Left colon (tissue), 2 donors: ENCODE results near the gene MRPL58. TPM values are rescaled to one million over a fixed set of nuclear protein-coding genes. Genes with fewer than 3 reads are reported as not detected.
"Not testable (repeated sequence)": the region's sequence is repeated elsewhere in the genome, so short reads cannot be mapped to it uniquely, and the experiment has no call there.

Source experiments
- ATAC-seq: fragments of 200-7000 bp; cut with Tn5 transposase; one replicate; pipeline ENCODE4 v1.9.1; 2020; ENCODE audit warnings: mild to moderate bottlenecking, moderate library complexity
- DNase-seq, 2 donors: peaks; one replicate each; pipeline ENCODE4 v3.0.0-alpha.2; 2020
- intact Hi-C, 2 donors: fragments of 100-400 bp; cut with DNase I in 1 of 2; cut with micrococcal nuclease in 1 of 2; formaldehyde crosslinking; loops; one replicate each; pipeline versions ENCODE4 v1.11.2 to v1.14.0; 2022; cut with DNase I, micrococcal nuclease
- long read RNA-seq: library from polyadenylated mRNA; unstranded; transcript quantifications from one replicate; pipeline ENCODE4 v2.0.0, GENCODE V29; 2021
- total RNA-seq, 2 donors: library from RNA; stranded (reverse); fragmentation: NEBNext Ultra II Directional; extraction: Animal tissue kit (Norgen Biotek cat#: 25700); gene quantifications; one replicate each; pipeline ENCODE4 v1.2.1, GENCODE V29; 2021
- donor health status: DM: no; HTN: no; CAD: no.
- donor health status: DM: yes; HTN: yes; CAD: no.

MRPL58 gene
- total RNA-seq = 10 to 100 TPM; 23.6 to 30.4 TPM
- long read RNA-seq, transcript MRPL58-201 (6 exons, 890 nt) = major isoform, 9 of 11 reads
- long read RNA-seq, partial matches to known transcripts = 0 of 11 reads
- long read RNA-seq, other reads (novel, unspliced or antisense) = 0 of 11 reads

DNA sequence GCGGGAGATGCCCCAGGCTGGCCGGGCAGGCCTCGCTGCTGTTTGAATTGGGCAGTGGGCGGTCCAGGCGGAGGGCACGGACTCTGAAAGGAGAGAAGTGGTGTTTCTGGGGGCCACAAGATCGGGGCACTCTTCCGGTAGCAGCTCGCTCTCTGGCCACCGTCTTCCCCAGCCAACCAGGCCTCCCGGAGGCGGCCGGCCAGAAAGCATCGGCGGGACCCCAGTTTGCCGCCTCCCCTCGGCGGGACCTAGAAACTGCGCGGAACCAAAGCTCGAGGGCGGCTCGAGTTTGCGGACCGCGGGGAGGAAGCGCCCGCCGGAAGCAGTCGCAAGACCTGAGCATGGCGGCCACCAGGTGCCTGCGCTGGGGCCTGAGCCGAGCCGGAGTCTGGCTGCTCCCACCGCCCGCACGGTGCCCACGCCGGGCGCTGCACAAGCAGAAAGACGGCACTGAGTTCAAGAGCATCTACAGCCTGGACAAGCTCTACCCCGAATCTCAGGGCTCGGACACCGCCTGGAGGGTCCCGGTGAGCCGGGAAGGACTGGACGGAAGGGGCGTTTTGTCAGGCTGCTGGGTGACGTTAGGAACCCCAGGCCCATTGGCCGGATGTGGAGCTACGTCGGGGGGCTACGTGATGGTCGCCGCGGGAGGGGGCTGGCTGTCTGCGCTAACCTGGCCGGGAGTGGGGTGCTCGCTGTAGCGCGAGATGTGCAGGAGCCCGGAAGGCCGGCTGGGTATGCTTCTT lies at the start of gene MRPL58:
TSS of gene MRPL58 (plus strand) at position 325 of the 746 bp plus-strand sequence. CDS start at position 342, 17 bp downstream.
- intact Hi-C loops = no loop called here
- DNase-seq (peak; percentile 74 to 86), ATAC-seq (peak; percentile 84)

DNA sequence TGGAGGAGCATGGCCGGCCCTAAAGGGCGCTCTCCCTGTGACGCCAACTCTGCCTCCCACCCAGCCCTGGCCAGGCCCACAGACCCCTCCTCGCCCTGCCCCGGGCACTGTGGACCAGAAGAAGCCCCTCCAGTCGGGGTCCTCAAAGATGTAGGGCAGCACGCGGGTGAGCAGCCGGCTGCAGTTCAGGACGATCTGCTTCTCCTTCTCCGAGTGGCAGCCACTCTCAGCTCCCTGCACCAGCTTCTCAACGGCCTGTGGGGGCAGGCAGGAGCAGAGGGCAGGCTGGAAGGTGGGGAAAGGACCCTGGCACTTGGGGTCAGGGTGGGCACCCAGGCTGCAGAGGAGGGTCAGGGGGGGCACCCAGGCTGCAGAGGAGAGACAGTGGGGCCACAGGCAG lies 48.8 kb upstream of the MRPL58 start:
- DNase-seq = no peak
- intact Hi-C loops = no loop called here
- no peak for ATAC-seq

DNA sequence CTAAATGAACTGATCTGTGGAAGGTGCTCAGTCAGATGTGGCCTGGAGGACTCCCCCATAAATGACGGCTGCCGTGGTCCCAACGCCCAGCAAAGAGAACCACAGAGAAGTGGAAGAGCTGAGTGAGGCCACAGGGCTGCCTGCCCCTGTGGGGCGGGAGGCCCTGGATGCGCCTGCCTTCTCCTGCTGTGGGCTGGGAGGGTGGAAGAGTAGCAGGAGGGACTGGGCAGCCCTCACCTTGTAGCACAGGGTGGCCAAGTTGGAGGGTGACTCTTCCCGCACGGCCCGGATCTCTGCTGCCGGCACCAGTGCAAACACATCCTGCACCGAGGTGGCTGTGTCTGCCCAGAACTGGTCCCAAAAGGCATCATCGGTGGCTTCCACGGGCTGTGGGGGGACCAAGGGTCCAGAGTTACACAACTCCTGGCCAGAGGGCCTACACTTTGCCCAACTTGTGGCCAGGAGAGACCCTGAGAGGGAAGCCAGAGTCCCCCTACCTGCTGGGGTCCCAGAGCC lies 48.2 kb upstream of the MRPL58 start:
- no peak for ATAC-seq
- intact Hi-C loops = no loop called here
- DNase-seq = no peak

DNA sequence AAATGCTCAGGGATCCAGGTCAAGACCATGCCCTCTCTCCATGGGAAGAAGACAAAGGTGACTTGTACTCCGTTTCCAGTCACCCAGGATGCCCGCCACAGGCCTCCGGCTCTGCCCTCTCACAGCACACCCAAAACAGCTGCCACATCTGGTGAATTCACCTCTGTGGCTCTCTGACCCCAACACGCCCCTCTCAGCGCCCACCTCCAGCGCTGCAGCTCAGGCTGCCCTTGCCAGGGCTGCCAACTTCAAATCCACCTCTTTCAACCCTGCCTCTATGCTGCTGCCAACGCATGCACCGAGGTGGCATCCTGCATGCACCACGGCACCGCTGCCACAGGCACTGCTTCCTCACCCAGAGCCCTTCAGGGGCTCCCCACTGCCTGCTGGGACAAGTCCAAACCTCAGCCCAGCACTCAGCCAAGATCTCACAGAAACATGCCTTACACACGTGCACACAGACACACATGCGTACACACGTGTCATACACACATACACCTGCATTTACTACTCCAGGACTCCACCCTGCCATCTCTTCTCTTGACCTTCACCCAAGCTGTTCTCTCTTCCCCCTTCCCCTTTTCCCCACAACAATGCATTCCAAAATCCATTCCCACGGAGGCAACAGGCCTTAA lies 47.4 kb upstream of the MRPL58 start:
- DNase-seq (no peak), ATAC-seq (no peak)
- intact Hi-C loops = no loop called here

DNA sequence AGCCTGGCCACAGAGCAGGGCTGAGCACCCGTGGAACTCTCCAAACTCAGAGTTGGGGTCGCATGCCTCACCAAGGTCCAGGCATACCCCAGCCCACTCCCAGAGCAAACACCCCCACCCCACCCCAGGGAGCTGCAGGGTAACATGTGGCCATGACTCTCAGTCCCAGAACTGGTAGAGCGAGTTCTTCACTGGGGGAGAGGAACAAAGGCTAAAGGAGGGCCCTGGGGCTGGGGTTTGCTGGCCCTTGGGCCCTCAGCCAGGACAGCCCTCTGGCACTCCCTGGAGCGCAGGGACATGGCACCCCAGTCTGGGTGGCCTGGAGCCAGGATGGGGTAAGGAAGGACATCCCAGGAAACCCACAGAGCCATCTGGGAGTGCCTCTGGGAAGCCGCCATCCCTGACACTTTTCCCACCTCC lies 44.1 kb upstream of the MRPL58 start:
- DNase-seq (peak in 1 of 2 donors; percentile 57), ATAC-seq (peak; percentile 51)
- intact Hi-C loops = no loop called here

DNA sequence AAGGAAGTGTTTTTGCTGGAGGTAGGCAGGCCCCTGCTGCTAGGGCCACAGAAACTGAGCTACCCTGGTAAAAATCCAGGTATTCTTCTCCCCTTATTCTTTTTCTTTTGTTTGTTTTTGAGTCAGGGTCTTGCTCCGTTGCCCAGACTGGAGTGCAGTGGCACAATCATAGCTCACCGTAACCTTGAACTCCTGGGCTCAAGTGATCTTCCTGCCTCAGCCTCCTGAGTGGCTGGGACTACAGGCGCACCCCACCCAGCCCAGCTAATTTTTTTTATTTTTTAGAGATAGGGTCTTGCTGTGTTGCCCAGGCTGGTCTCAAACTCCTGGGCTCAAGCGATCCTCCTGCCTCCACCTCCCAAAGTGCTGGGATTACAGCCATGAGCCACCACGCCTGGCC lies 43.0 kb upstream of the MRPL58 start:
- intact Hi-C loops, ATAC-seq, DNase-seq: not testable (repeated sequence)

DNA sequence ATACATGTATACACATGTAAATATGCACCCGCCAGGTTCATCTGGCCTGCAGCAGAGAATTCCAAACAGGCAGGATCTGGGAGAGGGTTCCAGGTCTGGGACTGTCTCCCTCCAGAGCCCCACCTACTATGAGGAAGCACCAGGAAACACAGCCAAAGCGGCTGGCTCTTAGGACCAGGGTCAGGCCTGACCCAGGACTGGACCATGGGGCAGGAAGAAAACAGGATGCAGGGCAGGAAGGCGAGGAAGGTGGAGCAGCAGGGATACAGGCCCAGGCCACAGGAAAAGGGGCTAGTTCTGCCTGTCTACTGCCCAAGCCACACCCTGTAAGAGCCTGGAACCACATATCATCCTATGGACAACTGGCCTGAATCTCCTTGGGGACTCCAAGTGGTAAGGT lies 42.1 kb upstream of the MRPL58 start:
- intact Hi-C loops = no loop called here
- DNase-seq (no peak), ATAC-seq (no peak)

DNA sequence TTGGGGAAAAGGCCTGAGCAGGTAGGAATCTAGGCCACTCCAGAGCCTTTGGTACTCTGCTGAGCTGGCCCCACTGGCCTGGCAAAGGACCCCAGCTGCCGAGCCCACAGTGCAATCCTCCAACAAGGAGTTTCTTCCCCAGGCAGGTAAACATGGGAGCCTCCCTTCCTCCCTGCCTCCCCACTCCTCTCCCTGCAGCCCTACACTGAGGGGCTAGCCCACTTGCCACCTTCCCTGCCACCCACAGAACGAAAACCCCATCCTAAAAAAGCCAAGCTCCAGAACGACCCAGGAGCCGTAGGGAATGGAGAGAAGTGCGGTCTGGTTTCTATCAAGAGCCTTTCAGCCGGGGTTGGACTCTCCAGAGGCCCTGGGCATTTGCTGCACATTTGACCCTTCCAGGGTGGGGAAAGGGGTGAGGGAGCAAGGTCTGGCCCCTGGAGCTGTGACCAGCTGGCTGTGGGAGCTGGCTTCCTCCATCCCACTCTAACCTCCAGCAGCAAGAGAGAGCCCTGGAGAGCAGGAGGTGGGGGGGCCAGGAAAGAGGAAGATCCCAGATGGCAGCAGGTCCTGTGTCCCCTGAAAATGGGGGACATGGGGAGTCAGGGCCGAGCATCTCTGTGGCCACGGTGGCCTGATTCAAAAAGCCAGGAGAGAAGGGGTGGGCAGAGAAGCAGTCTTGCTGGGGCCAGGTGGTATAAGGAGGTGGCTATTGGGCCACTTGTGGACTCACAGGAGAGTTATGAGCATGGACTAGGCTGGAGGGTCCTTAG lies 41.2 kb upstream of the MRPL58 start:
- DNase-seq (no peak), ATAC-seq (no peak)
- intact Hi-C loops = no loop called here

DNA sequence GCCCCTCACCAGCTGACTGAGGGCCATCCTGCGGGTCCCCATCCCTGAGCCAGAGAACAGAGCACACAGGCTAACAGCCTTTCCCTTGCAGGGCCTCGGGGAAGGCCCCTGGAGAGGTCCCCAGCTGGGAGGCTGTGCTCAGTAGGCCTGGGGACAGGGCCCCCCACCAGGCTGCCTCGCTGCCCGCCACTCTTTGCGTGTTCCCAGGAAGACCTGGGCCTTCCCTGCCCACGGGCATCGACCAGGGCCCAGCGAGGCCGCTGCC lies 40.7 kb upstream of the MRPL58 start:
- DNase-seq (no peak), ATAC-seq (no peak)
- intact Hi-C loops = no loop called here

DNA sequence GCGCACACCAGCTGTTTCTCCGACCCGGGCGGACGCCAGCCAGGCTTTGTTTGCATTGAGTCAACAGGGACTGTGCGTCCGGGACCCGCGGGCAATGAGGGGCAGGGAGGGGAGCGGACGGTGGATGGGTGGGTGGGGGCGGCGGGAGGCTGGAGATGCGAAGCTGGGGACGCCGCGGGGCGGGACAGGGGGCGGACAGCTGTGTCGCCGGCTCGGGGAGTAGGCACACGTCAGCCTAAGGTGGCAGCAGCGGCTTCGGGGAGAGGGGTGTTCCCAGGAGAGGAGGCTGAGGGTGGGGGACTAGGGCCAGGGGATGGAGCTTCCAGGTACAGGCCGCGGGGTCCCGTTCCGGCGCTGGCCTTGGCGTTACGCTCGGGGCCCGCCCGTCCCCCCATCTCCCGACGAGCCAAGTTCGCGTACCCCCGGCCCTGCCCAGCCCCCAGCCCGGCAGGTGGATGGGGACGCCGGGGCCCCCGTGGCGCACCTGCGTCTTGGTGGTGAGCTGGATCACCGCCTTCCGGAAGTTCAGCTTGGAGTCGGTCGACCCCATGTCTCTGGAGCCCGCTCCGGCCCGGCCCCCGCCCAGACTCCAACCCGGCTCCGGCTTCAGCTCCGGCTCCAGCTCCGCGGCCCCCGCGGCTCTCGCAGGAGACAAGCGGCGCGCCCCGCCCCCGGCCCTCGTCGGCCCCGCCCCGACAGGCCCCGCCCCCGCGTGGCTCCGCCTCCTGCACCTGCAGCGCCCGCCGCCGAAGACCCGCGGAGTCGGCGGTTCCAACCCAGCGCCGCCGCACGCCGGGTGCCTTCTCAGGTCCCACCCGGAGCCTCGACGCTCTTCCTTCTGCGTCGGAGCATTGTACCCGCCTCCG lies 40.1 kb upstream of the MRPL58 start, which contains the start of gene HID1:
TSS of gene HID1 (minus strand) at position 653 of the 866 bp plus-strand sequence. CDS start at position 550, 103 bp downstream.
- ATAC-seq = peak; percentile 80
- intact Hi-C loops = no loop called here
- DNase-seq = peak; percentile 71 to 87

DNA sequence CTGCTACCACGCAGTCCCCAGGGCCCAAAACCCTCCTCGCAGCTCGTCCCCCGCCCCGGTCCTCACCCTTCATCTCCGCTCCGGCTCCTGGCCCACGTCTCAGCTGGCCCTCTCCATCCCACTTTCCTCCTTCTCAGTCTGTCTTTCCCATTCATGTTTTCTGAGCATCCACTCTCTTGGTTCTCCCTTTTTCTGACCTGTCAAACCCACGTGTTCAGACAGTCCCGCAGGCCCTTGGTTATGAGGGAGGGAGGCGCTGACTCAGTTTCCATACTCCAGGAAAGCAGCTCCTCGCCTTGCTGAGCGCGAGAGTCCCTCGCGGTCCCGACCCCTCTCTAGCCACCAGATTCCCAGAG lies 39.5 kb upstream of the MRPL58 start:
- intact Hi-C loops = no loop called here
- no peak for ATAC-seq
- DNase-seq = no peak

DNA sequence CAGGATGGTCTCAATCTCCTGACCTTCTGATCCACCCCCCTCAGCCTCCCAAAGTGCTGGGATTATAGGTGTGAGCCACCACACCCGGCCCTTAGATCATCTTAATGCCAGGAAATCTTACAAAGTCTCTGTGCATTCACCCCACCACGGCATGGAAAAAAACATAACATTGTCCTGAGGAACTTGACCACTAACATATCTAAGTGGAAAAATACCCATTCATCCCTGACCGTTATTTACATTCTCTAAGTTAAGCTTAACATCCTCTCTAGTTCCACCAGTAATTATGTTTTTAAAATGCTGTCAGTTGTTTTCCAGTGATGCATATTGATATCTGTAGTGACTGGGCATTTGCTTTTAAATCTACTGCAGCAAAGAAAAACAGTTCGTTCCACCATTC lies 36.5 kb upstream of the MRPL58 start:
- DNase-seq = no peak
- intact Hi-C loops = no loop called here
- no peak for ATAC-seq

DNA sequence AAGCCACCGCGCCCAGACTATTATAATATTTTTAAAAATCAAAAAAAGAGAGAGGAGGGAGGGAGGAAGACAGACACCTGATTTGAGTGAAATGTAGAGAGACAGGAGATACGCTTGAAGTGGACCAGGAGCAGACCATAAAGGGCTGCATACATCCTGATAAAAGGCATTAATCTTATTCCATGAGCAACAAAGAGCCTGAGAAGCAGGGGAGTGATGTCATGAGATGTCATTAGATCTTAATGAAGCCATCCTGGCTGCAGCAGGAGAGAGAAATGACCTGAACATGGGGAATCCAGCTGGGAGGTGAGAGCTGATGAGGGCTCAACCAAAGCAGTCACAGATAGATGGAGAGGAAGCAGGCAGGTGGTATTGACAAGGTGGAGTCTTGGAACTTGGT lies 34.7 kb upstream of the MRPL58 start:
- intact Hi-C loops = no loop called here
- ATAC-seq = no peak
- no peak for DNase-seq

DNA sequence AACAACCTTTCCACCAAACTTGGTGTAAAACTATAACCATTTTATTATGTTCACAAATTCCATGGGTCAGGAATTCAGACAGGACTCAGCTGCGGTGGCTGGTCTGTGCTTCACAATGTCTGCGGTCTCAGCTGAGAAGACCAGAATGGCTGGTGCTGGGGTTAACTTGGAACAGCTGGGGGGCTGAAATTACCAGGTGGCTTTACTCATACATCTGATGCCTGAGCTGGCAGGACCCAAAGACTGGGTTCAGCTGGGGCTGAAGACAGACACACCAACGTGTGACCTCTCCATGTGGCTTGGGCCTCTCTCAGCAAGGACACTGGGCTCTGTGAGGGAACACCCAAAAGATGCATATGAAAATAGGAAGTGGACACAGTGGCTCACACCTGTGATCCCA lies 34.2 kb upstream of the MRPL58 start:
- ATAC-seq (no peak), DNase-seq (no peak)
- intact Hi-C loops = no loop called here

DNA sequence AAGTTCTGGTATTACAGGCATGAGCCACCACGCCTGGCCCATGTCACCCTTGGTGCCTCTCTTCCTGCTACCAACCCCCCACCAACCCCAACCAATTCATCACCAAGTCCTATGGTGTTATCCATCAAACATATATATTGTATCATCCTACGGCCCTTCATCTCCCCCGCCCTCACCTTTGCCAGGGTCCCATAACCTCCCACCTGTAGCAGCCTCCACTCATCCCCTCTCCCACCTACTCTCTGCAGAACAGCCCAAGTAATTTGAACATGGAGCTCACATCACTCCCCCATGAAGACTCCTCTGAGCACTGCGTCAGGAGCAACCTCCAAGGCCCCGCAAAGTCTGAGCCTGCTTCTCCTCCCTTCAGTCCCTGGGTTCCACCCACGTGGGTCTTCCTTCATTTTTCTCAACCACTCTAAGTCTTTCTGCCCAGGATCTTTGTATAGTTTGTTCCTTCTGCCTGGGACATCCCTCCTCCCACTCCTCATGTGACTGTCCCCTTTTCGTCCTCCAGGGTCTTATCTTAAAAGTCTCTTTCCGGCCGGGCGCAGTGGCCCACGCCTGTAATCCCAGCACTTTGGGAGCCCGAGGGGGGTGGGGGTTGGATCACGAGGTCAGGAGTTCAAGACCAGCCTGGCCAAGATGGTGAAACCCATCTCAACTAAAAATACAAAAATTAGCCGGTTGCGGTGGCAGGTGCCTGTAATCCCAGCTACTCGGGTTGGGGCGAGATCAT lies 32.9 kb upstream of the MRPL58 start:
- intact Hi-C loops = loop anchor here in 1 of 2 donors (10.0 kb wide), 1 partner anchor 55 kb away; no protein-coding TSS in a partner anchor
- no peak for DNase-seq
- ATAC-seq = no peak

DNA sequence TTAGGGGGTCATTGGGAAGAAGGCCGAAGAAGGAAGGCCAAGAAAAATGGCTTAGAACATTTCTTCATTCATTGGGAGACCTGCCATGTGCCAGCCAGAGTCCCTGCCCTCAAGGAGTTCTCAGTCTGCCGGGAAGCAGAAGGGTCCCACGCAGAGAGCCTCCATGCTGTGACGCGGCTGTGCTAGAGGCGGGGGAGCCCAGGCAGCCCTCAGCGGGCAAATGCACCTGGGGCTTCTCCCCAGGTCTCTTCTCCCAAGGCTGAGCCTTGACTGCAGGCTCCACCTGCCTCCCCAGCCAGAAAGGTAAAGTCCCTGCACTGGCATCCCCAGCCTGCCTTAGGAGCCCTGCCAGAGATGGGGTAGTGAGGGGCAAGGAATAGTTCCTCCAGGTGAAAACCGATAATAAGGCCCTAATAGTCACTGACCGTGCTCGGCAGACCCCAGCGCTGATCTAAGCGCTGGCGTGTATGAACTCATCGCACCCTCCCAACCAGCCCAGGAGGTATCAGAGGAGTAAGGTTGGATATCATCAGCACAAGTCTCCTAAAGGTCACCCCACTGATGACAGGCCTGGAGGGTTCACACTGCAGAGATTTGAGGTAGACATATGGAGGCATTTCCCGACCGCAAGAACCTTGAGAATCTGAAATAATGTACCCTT lies 31.0 kb upstream of the MRPL58 start:
- DNase-seq (no peak), ATAC-seq (no peak)
- intact Hi-C loops = loop anchor here in 1 of 2 donors (10.0 kb wide), 1 partner anchor 53 kb away; no protein-coding TSS in a partner anchor

DNA sequence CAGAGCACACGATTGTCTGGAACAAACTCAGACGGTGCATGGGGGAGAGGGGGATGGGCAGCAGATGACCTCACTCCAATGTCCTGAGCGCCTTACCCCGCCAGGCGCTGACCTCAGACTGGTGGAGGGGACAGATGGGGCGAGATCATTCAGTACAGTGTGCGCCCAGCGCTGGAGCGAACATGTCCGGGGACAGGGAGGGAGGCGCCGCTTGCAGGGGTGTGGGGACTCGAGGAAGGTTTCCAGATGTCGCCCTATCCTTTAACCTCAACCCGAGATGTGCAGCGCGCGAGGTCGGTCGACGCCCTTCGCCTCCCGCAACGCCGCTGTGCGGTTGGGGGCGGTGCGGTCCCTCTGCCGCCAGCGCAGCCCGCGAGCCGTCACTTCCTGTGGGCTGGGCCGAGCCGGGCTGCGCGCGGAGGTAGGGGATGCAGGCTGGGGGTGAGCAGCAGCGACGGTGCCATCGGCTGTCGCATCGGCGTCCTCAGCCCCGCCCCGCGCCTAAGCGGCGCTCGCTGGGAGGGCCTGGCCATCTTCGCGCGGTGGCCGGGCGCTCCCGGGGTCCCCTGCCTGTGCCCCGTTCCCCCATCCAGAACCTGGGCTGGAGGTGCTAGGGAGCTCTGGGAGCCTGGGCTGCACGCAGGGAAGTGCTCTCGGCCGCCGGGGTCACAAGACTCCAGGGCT lies 30.3 kb upstream of the MRPL58 start:
- intact Hi-C loops = loop anchor here in 1 of 2 donors (10.0 kb wide), 1 partner anchor 53 kb away; no protein-coding TSS in a partner anchor
- DNase-seq (peak; percentile 59 to 75), ATAC-seq (peak; percentile 89)
